Stimulated activated memory B cell treated with anti-CD40 and anti-IgM and Interleukin-4, amounts not matched to agents 10 μg/mL and 1 μg/mL and 100 μg/mL, for 72 hours (primary cell): ENCODE results near the gene SOX13.

Source experiments
- ATAC-seq: fragments of 150-1000 bp; cut with Tn5 transposase; 2 replicates; pipeline ENCODE4 v1.10.0; 2021
- H3K27ac Mint-ChIP-seq: one replicate; pipeline ENCODE4 v1.8.0; 2022; ENCODE audit warnings: mild to moderate bottlenecking, mixed read lengths
- H3K27me3 Mint-ChIP-seq: one replicate; pipeline ENCODE4 v1.8.0; 2022; ENCODE audit warnings: mixed read lengths
- H3K36me3 Mint-ChIP-seq: one replicate; pipeline ENCODE4 v1.8.0; 2022; ENCODE audit warnings: mixed read lengths
- H3K4me1 Mint-ChIP-seq: one replicate; pipeline ENCODE4 v1.8.0; 2022; ENCODE audit warnings: mixed read lengths
- H3K4me3 Mint-ChIP-seq: one replicate; pipeline ENCODE4 v1.8.0; 2022; ENCODE audit warnings: mild to moderate bottlenecking, moderate library complexity, mixed read lengths
- H3K9me3 Mint-ChIP-seq: one replicate; pipeline ENCODE4 v1.8.0; 2022; ENCODE audit warnings: mixed read lengths

The SOX13 gene

GRCh38 chr1:204075890-204076846 lies 3.3 kb downstream of the SOX13 start:
- no peaks in the 10 kb centered on the region for H3K36me3 Mint-ChIP-seq
- no peak overlapping the region for H3K4me3 Mint-ChIP-seq
- no peaks in the 10 kb centered on the region for H3K9me3 Mint-ChIP-seq
- H3K4me1 Mint-ChIP-seq = peaks cover 20% of the 10 kb centered on the region
- H3K27ac Mint-ChIP-seq = no peak overlapping the region
- peaks cover 74% of the 10 kb centered on the region for H3K27me3 Mint-ChIP-seq
- ATAC-seq = no peak

- Mint-ChIP-seq H3K9me3 (no peaks in the 10 kb centered on the region), H3K27me3 (peaks cover 74% of the 10 kb centered on the region), H3K4me3 (no peak overlapping the region), H3K36me3 (no peaks in the 10 kb centered on the region), H3K27ac (no peak overlapping the region), H3K4me1 (peaks cover 20% of the 10 kb centered on the region)
- no peak for ATAC-seq
Measured at GRCh38 chr1:204076891-204077290, 4.0 kb downstream of the SOX13 start.

DNA sequence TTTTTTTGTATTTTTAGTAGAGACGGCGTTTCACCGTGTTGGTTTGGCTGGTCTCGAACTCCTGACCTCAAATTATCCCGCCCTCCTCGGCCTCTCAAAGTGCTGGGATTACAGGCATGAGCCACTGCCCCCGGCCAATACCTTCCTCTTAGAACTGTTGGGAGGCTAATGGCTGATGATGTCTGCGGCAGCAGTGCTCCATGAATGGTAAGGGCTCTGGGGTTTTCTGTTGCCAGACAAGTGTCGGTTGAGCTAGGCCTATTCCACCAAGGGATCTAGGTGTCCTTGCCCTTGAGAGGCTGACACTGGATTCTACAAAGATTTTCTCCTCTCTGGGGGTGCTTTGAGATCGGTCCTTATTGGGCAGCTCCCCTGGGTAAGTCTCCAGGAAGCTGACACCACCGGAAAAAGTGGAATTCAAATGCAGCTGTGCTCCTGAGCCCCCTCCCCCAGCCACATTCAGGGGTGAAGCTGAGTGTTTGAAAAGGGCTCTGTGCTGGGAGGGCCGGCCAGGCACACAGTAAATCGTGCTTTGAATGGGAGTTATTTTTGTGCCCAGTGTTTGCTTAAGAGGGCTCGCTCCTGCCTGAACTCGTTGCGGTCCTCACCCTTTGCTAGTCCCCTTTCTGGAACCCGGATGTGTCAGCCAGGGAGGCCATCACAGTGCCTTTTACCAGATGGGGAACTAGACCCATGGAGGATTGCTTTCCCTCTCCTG lies 5.2 kb downstream of the SOX13 start:
- Mint-ChIP-seq H3K36me3 (no peaks in the 10 kb centered on the region), H3K4me1 (peaks cover 16% of the 10 kb centered on the region), H3K4me3 (no peak overlapping the region), H3K27me3 (peaks cover 69% of the 10 kb centered on the region), H3K27ac (no peak overlapping the region), H3K9me3 (no peaks in the 10 kb centered on the region)
- no peak for ATAC-seq

DNA sequence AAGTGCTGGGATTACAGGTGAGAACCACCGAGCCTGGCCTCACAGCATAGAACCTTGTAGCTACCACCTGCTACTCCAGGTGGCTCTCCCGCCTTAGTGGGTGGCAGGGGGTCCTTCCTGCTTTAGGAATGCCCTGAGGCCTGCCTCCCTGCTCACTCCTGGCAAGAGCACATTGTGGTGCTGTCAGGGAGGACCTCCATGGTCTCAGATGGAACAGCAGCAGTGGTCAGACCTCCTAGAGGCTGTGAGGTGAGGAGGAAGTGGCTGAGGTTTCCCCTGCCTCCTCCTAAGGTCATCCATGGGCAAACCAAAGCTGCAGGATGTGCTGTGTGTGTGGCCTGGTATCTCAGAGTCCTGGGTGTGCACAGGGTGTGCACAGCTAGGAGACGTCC lies 6.7 kb downstream of the SOX13 start:
- no peak for ATAC-seq
- Mint-ChIP-seq H3K4me1 (peaks cover 9% of the 10 kb centered on the region), H3K4me3 (no peak overlapping the region), H3K27me3 (peaks cover 57% of the 10 kb centered on the region), H3K9me3 (no peaks in the 10 kb centered on the region), H3K27ac (no peak overlapping the region), H3K36me3 (no peaks in the 10 kb centered on the region)

DNA sequence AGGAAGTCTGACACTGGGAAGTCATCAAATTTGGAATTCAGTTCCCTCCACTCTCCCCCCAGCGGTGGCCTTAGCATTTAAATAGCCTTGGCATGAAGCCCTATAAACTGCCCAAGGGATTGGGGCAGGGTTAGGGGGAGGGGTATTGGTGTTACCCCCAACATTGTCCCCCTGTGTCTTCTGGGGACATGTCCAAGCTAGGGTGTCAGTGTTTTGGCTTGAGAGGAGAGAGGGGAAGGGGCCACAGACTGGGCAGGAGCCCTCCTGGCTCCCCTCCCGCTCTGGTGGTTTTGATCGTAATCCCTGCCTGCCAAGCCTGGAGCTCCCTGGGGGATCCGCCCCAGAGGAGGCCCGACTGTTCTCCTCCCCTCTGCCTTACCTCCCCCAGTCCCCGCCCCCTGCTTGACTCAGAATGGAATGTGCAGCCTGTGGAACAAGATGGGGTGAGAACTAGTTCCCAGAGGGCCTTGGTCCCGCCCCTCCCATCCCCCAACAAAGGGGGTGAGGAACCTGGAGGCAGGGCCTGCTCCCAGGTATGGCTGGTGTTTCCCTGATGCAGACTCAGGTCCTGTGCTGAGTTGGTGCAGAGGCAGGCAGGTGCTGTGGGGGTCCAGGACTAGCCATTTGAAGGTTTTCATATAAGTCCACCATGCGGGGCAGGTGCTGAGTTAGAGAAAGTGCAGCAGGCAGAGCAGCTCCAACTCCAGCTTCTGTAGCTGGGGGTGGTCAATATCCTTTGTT lies 7.4 kb downstream of the SOX13 start:
- no peak for ATAC-seq

DNA sequence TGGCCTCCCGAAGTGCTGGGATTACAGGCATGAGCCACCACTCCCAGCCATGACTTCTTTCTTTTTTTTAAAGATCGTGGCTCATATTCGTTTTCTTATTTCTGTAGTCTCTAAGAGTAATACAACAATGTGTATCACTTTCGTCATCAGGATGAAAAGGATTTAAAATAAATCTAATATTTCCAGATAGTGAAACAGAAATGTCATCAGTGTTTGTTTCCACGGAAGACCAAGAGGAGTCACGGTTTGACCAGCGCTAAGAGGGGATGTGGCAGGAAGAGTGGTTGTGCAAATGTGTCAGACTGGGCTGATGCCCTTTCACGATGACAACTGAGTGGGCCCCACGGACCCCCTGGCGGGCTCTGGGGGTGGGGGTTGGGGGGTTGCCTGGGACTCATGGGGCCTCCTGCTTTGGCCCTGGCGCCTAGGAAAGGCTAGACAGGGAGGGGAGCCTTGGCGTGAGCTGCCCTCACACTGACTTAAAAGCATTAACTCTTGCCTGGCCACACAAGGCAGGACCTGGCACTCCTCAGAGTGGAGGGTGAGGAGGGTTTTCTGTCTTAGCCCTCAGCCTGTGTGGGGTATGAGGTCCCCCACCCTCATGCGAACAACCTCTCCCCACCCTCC lies 8.4 kb downstream of the SOX13 start:
- H3K4me3 Mint-ChIP-seq = no peak overlapping the region
- no peak overlapping the region for H3K27ac Mint-ChIP-seq
- H3K4me1 Mint-ChIP-seq = no peaks in the 10 kb centered on the region
- no peak for ATAC-seq
- no peaks in the 10 kb centered on the region for H3K9me3 Mint-ChIP-seq
- H3K36me3 Mint-ChIP-seq = no peaks in the 10 kb centered on the region
- H3K27me3 Mint-ChIP-seq = peaks cover 40% of the 10 kb centered on the region

More for the DNA sequence above, 7.4 kb downstream of the SOX13 start:
- H3K27me3 Mint-ChIP-seq = peaks cover 49% of the 10 kb centered on the region
- H3K4me1 Mint-ChIP-seq = peaks cover 2% of the 10 kb centered on the region
- H3K9me3 Mint-ChIP-seq = no peaks in the 10 kb centered on the region
- no peaks in the 10 kb centered on the region for H3K36me3 Mint-ChIP-seq
- H3K27ac Mint-ChIP-seq = no peak overlapping the region
- H3K4me3 Mint-ChIP-seq = no peak overlapping the region

GRCh38 chr1:204081791-204082513 lies 9.0 kb downstream of the SOX13 start:
- H3K4me1 Mint-ChIP-seq = no peaks in the 10 kb centered on the region
- ATAC-seq = no peak

DNA sequence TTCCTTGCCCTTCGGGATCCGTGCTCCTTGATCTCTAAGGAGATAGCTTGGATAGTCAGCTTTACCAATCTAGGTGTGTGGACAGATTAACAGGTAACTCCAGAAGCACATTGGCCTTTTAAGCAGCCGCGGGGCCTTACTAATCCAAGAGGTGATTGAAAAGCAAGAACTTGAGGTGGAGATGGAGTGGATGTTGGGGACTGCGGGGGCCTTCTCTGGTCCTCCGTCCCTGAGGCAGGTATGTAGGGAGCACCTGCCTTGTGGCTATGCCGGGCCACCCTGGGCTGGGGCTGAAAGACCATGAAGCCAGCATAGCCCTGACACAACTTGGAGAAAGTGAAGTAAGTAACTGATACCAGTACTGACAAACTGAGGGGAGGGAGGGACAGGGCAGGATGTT lies 10.6 kb downstream of the SOX13 start:
- Mint-ChIP-seq H3K4me3 (no peak overlapping the region), H3K27me3 (peaks cover 22% of the 10 kb centered on the region), H3K27ac (no peak overlapping the region), H3K36me3 (no peaks in the 10 kb centered on the region), H3K9me3 (no peaks in the 10 kb centered on the region), H3K4me1 (no peaks in the 10 kb centered on the region)
- no peak for ATAC-seq

More at GRCh38 chr1:204081791-204082513, 9.0 kb downstream of the SOX13 start:
- Mint-ChIP-seq H3K27me3 (peaks cover 33% of the 10 kb centered on the region), H3K36me3 (no peaks in the 10 kb centered on the region), H3K4me3 (no peak overlapping the region), H3K27ac (no peak overlapping the region), H3K9me3 (no peaks in the 10 kb centered on the region)

- Mint-ChIP-seq H3K9me3 (no peaks in the 10 kb centered on the region), H3K27me3 (peaks cover 18% of the 10 kb centered on the region), H3K4me1 (no peaks in the 10 kb centered on the region), H3K4me3 (no peak overlapping the region), H3K36me3 (no peaks in the 10 kb centered on the region), H3K27ac (no peak overlapping the region)
- no peak for ATAC-seq
Measured at GRCh38 chr1:204084247-204084772, 11.4 kb downstream of the SOX13 start.

- Mint-ChIP-seq H3K27me3 (peaks cover 17% of the 10 kb centered on the region), H3K36me3 (no peaks in the 10 kb centered on the region), H3K4me3 (no peak overlapping the region), H3K4me1 (no peaks in the 10 kb centered on the region), H3K9me3 (no peaks in the 10 kb centered on the region), H3K27ac (no peak overlapping the region)
- ATAC-seq = no peak
Measured at GRCh38 chr1:204085876-204086275, 13.0 kb downstream of the SOX13 start.

- no peak for ATAC-seq
- Mint-ChIP-seq H3K4me1 (no peaks in the 10 kb centered on the region), H3K27me3 (peaks cover 12% of the 10 kb centered on the region), H3K4me3 (no peak overlapping the region), H3K27ac (no peak overlapping the region), H3K9me3 (no peaks in the 10 kb centered on the region), H3K36me3 (no peaks in the 10 kb centered on the region)
Measured at GRCh38 chr1:204087181-204087892, 14.4 kb downstream of the SOX13 start.

- Mint-ChIP-seq H3K4me1 (no peaks in the 10 kb centered on the region), H3K4me3 (no peak overlapping the region), H3K36me3 (no peaks in the 10 kb centered on the region), H3K27ac (no peak overlapping the region), H3K9me3 (no peaks in the 10 kb centered on the region), H3K27me3 (peaks cover 16% of the 10 kb centered on the region)
- no peak for ATAC-seq
Measured at GRCh38 chr1:204087893-204088528, 15.1 kb downstream of the SOX13 start.

DNA sequence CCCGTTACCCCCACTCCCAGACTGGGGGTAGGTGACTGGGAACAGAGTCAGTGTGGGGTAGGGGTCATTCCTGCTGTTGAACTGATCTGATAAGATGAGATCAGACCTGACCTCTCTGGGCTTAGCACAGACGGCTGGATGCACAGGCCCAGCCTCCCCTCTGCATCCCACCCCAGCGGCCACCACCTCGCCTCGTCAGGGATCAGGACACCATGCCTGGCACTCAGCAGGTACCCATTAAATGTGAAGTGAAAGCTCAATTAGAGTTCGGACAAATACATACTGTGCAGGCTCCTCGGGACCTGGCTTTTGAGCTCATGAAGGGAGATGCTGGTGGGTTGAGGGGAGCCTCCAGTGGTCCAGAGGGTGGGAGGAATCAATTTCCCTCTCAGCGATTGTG lies 15.7 kb downstream of the SOX13 start:
- Mint-ChIP-seq H3K27ac (no peak overlapping the region), H3K27me3 (peaks cover 16% of the 10 kb centered on the region), H3K4me1 (no peaks in the 10 kb centered on the region), H3K36me3 (no peaks in the 10 kb centered on the region), H3K9me3 (no peaks in the 10 kb centered on the region), H3K4me3 (no peak overlapping the region)
- ATAC-seq = no peak
